ENCODE results near the gene MTERF2.
"Not testable (repeated sequence)": the region's sequence is repeated elsewhere in the genome, so short reads cannot be mapped to it uniquely, and the experiment has no call there.

Gene MTERF2

GRCh38 chr12:106986625-106987389 is at the start of gene MTERF2:
MTERF2 (minus strand) TSS chr12:106987146; CDS start chr12:106978714, 8,432 bp downstream.
- peak; percentile 97 for DNase-seq (ENCODE audit: low spot score)

GRCh38 chr12:107035733-107036132 is 48.8 kb upstream of the MTERF2 start:
- no peak for DNase-seq (ENCODE audit: low spot score)

- DNase-seq (ENCODE audit: low spot score), result no peak
These were observed 47.1 kb upstream of the MTERF2 start for GRCh38 chr12:107033758-107034739.

- DNase-seq (ENCODE audit: low spot score), result no peak
These were observed 45.3 kb upstream of the MTERF2 start for GRCh38 chr12:107032266-107032665.

GRCh38 chr12:107031061-107031460 is 44.1 kb upstream of the MTERF2 start:
- DNase-seq (ENCODE audit: low spot score), result no peak

- DNase-seq (ENCODE audit: low spot score), result no peak
These were observed 42.1 kb upstream of the MTERF2 start for GRCh38 chr12:107029081-107029480.

- DNase-seq (ENCODE audit: low spot score), result peak; percentile 50
These were observed 40.7 kb upstream of the MTERF2 start for GRCh38 chr12:107027636-107028053.

- no peak for DNase-seq (ENCODE audit: low spot score)
These were observed 40.1 kb upstream of the MTERF2 start for GRCh38 chr12:107026806-107027635.

- not testable (repeated sequence) for DNase-seq (ENCODE audit: low spot score)
These were observed 39.4 kb upstream of the MTERF2 start for GRCh38 chr12:107026356-107026755.

- DNase-seq (ENCODE audit: low spot score), result no peak
These were observed 38.7 kb upstream of the MTERF2 start for GRCh38 chr12:107025671-107026070.

- no peak for DNase-seq (ENCODE audit: low spot score)
These were observed 32.6 kb upstream of the MTERF2 start for GRCh38 chr12:107019546-107019945.

GRCh38 chr12:107017042-107017441 is 30.1 kb upstream of the MTERF2 start:
- no peak for DNase-seq (ENCODE audit: low spot score)

GRCh38 chr12:107014055-107014454 is 27.1 kb upstream of the MTERF2 start:
- DNase-seq (ENCODE audit: low spot score), result no peak

- DNase-seq (ENCODE audit: low spot score), result no peak
These were observed 25.9 kb upstream of the MTERF2 start for GRCh38 chr12:107012736-107013425.

GRCh38 chr12:107011519-107011918 is 24.6 kb upstream of the MTERF2 start:
- DNase-seq (ENCODE audit: low spot score), result no peak

- DNase-seq (ENCODE audit: low spot score), result no peak
These were observed 20.5 kb upstream of the MTERF2 start for GRCh38 chr12:107007411-107007810.

GRCh38 chr12:107002665-107003064 is 15.7 kb upstream of the MTERF2 start:
- DNase-seq (ENCODE audit: low spot score), result not testable (repeated sequence)

GRCh38 chr12:106999446-106999845 is 12.5 kb upstream of the MTERF2 start:
- no peak for DNase-seq (ENCODE audit: low spot score)

- no peak for DNase-seq (ENCODE audit: low spot score)
These were observed 11.0 kb upstream of the MTERF2 start for GRCh38 chr12:106997916-106998315.

- not testable (repeated sequence) for DNase-seq (ENCODE audit: low spot score)
These were observed 9.2 kb upstream of the MTERF2 start for GRCh38 chr12:106996102-106996501.

- no peak for DNase-seq (ENCODE audit: low spot score)
These were observed 7.8 kb upstream of the MTERF2 start for GRCh38 chr12:106994579-106995220.

All from COLO829 (cell line).